ENCODE data around the gene UBE3B. TPM values are rescaled to one million over a fixed set of nuclear protein-coding genes. Genes with fewer than 3 reads are reported as not detected.

UBE3B gene
- total RNA-seq, 4 donors from 2014 or later, result 52.2 to 72.5 (median 65.5) TPM

DNA sequence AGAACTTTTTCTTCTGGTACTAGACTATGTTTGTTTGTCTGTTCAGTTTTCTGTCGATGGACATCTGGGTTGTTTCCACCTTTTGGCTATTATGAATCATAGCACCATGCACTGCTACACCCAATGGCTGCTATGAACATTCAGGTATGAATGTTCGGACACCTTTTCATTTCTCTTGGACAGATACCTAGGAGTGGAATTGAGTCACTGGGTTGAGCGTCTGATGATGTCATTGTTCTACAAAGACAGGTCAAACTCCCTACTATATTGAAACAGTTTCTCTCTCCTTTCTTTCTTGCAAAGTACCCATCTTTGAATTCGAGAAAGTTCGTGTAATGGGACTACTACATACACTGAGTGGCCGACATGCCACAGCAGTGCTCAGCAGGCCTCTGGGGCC lies 45.0 kb upstream of the UBE3B start:
- no peak for DNase-seq
- no peak overlapping the region for H3K4me3 ChIP-seq (replicated peaks in 1 of 3)
- WGBS, 2 donors, result 44 to 55% methylated on average over 6 of the region's 6 CpGs
- H3K27me3 ChIP-seq, result no peaks in the 10 kb centered on the region
- no peaks in the 10 kb centered on the region for H3K36me3 ChIP-seq
- no peaks in the 10 kb centered on the region for H3K9me3 ChIP-seq
- TF ChIP-seq, protein P1, sequence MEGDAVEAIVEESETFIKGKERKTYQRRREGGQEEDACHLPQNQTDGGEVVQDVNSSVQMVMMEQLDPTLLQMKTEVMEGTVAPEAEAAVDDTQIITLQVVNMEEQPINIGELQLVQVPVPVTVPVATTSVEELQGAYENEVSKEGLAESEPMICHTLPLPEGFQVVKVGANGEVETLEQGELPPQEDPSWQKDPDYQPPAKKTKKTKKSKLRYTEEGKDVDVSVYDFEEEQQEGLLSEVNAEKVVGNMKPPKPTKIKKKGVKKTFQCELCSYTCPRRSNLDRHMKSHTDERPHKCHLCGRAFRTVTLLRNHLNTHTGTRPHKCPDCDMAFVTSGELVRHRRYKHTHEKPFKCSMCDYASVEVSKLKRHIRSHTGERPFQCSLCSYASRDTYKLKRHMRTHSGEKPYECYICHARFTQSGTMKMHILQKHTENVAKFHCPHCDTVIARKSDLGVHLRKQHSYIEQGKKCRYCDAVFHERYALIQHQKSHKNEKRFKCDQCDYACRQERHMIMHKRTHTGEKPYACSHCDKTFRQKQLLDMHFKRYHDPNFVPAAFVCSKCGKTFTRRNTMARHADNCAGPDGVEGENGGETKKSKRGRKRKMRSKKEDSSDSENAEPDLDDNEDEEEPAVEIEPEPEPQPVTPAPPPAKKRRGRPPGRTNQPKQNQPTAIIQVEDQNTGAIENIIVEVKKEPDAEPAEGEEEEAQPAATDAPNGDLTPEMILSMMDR (IDR thresholded peaks at IDR 0.05), result no peak
- no peak for TF ChIP-seq POLR2A (IDR thresholded peaks at IDR 0.05)
- peaks cover 39 to 50% of the 10 kb centered on the region in 2 donors for H3K4me1 ChIP-seq
- peak overlapping the region in 1 of 3 donors; percentile 93 for H3K27ac ChIP-seq
- intact Hi-C loops (cut with DNase I), result loop anchor here (5.0 kb wide), 1 partner anchor 45 kb away; the partner anchor contains the start of genes KCTD10 and UBE3B

DNA sequence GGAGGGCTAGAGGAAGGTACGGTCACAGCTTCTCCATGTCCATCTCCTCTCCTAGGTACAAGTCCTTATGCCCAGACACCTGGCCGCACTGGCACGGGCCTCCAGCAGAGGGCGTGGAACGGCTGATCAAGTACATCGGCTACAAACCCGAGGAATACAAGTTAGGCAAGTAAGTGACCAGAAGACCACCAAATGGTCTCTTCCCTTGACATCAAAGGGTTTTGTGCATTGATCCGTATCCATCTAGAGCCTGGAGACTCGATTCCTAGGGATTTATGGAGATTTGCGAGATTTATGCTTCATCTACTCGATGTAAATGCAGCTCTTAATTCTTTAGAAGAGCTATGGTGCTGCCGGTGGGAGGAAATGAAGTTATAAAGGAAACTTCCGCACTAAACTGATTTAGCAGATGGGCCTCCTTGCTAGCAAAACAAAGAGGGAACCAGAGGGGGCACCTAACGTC lies 44.6 kb upstream of the UBE3B start:
- Histone ChIP-seq H3K4me3 (replicated peaks in 1 of 3) (no peak overlapping the region), H3K9me3 (no peaks in the 10 kb centered on the region), H3K4me1 (peaks cover 39 to 50% of the 10 kb centered on the region in 2 donors), H3K27me3 (no peaks in the 10 kb centered on the region), H3K27ac (peak overlapping the region; percentile 87 to 93 (median 91)), H3K36me3 (no peaks in the 10 kb centered on the region)
- TF ChIP-seq, protein P1 (IDR thresholded peaks at IDR 0.05), result peak; percentile 52 to 88 (median 84)
- TF ChIP-seq POLR2A (IDR thresholded peaks at IDR 0.05), result no peak
- 18 to 29% methylated on average over 13 to 14 of the region's 14 CpGs for WGBS, 2 donors
- DNase-seq, result peak; percentile 95 to 98
- intact Hi-C loops (cut with DNase I), result loop anchor here (5.0 kb wide), 1 partner anchor 44 kb away; the partner anchor contains the start of genes KCTD10 and UBE3B

DNA sequence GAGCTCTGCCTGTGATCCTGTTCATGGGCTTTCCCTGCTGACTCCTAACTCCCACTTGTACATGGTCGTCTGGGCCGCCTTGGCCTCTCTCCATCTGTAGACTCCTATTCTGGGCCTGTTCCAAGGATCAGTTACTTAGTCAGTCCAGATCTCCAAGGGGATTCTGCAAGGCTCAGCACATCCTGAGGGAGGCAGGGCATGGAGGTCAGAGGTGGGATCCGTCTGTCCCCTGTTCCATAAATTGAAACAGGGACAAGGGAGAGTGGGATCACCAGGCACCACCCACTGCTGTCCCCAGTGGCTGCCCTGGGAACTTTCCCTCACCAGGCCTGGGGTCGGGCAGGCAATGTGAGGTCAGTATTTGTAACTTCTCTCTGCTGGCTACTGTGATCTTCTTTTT lies 43.8 kb upstream of the UBE3B start:
- peak; percentile 56 to 63 for DNase-seq
- intact Hi-C loops (cut with DNase I), result loop anchor here (5.0 kb wide), 1 partner anchor 44 kb away; the partner anchor contains the start of genes KCTD10 and UBE3B
- Histone ChIP-seq H3K9me3 (no peaks in the 10 kb centered on the region), H3K27me3 (no peaks in the 10 kb centered on the region), H3K36me3 (no peaks in the 10 kb centered on the region), H3K4me3 (replicated peaks in 1 of 3) (no peak overlapping the region), H3K27ac (peak overlapping the region; percentile 87 to 93 (median 91)), H3K4me1 (peaks cover 39 to 50% of the 10 kb centered on the region in 2 donors)
- TF ChIP-seq, protein P1 (IDR thresholded peaks at IDR 0.05), result peak in 3 of 6 experiments; percentile 23 to 38 (median 30)
- TF ChIP-seq POLR2A (IDR thresholded peaks at IDR 0.05), result no peak
- 63 to 64% methylated on average over 4 of the region's 4 CpGs for WGBS, 2 donors

DNA sequence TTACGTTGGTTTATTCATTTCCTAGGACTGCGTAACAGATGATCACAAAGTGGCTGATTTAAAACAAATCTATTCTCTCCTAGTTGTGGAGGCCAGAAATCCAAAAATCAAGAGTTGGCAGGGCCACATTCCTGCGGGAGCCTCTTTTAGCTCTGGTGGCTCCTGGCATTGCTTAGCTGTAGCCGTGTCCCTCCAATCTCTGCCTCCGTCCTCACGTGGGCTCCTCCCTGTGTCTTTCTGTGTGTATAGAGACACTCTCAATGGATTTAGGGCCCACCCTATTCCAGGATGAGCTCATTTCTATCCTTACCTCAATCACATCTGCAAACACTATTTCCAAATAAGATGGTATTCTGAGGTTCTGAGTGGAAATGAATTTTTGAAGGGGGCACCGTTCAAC lies 42.9 kb upstream of the UBE3B start:
- Histone ChIP-seq H3K36me3 (no peaks in the 10 kb centered on the region), H3K4me1 (peaks cover 45 to 59% of the 10 kb centered on the region in 2 donors), H3K4me3 (replicated peaks in 1 of 3) (no peak overlapping the region), H3K27me3 (no peaks in the 10 kb centered on the region), H3K27ac (peak overlapping the region; percentile 87 to 93 (median 91)), H3K9me3 (no peaks in the 10 kb centered on the region)
- TF ChIP-seq, protein P1 (IDR thresholded peaks at IDR 0.05), result no peak
- peak in 1 of 2 donors; percentile 47 for TF ChIP-seq POLR2A (IDR thresholded peaks at IDR 0.05)
- WGBS, 2 donors, result 45 to 48% methylated on average over 7 of the region's 7 CpGs
- intact Hi-C loops (cut with DNase I), result loop anchor here (5.0 kb wide), 1 partner anchor 43 kb away; the partner anchor contains the start of genes KCTD10 and UBE3B
- DNase-seq, result peak; percentile 67 to 80

DNA sequence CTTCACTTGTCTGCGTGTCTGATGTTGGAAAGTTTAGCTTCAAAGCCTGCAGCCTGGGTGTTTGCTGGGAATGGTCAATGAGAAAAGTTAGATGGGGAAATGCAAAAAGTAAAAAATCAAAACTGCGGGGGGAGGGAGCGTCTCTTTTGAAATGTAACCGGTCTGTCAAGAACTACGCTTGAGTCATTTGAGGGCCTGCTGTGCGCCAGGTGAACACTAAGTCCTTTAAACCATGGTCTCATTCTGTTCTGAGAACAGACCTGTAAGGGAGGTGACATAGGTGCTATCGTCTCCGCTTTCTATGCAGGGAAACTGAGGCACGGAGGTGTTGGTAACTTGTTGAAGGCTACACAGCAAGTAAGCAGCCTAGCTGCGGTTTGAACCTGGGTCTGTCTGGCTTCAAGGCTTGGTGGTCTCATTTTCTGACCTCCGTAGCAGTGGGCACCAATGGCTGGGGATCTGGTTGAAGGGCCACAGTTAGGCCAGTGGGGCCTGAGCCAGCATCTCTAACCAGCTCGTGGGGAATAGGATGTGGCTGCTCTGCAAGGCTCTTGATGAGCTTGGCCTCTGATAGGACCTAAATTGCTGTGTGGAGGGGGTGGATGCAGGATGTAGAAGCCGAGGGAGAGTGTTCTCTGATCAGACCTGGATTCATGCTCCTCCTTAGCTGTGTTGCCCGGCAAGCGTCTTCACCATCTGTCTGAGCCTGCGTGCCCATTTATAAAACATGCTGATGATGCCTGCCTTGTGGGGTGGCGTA lies 41.8 kb upstream of the UBE3B start:
- Histone ChIP-seq H3K27me3 (no peaks in the 10 kb centered on the region), H3K4me3 (replicated peaks in 1 of 3) (no peak overlapping the region), H3K4me1 (peaks cover 52 to 67% of the 10 kb centered on the region in 2 donors), H3K27ac (peak overlapping the region; percentile 87 to 93 (median 91)), H3K36me3 (no peaks in the 10 kb centered on the region), H3K9me3 (no peaks in the 10 kb centered on the region)
- 54 to 55% methylated on average over 15 to 17 of the region's 17 CpGs for WGBS, 2 donors
- intact Hi-C loops (cut with DNase I), result no loop called here
- DNase-seq, result peak; percentile 77 to 79
- TF ChIP-seq, protein P1 (IDR thresholded peaks at IDR 0.05), result no peak
- peak in 1 of 2 donors; percentile 57 for TF ChIP-seq POLR2A (IDR thresholded peaks at IDR 0.05)
